SK-N-MC (cell line): ENCODE data around the gene DLGAP1.

Experiments
- EZH2 ChIP-seq: fragments of 200-600 bp; sonication (generic); IDR thresholded peaks from one replicate; pipeline ENCODE4 v1.6.1; 2017; ENCODE audit warnings: antibody characterized with exemption
- FOXP2 ChIP-seq: optimal IDR thresholded peaks from 2 replicates; pipeline ENCODE3; 2011; ENCODE audit warnings: mild to moderate bottlenecking, moderate library complexity; ENCODE audit not compliant: insufficient read depth; ENCODE audit errors: extremely low read length, control extremely low read depth
- POLR2AphosphoS5 ChIP-seq: IDR thresholded peaks from 2 replicates; pipeline ENCODE4 v1.6.1; 2012; ENCODE audit warnings: mild to moderate bottlenecking, low read depth, low read length, borderline replicate concordance

DNA sequence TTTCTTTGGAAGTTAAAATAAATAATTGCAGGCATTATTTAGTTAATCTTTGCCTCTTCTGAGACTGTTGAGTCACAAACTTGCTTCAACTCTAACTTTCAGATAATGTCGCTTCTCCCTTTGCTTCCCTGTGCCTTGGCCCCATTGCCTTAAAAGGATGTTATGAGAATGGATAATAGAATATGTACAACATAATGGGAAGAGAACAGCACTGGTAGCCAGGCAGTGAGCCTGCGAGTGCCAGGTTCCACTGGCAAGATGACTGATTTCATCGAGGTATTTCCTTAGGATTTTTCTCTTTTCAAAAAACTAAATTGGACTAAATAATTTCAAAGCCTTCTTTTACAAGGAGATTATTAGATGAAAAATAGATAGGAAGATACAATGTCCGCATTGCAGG lies 584.2 kb downstream of the DLGAP1 start:
- TF ChIP-seq EZH2 (no peak), POLR2AphosphoS5 (no peak), FOXP2 (no peak)
